Panc1 (cell line): ENCODE results near the gene YPEL3. TPM values are rescaled to one million over a fixed set of nuclear protein-coding genes. Genes with fewer than 3 reads are reported as not detected.

Experiments
- ATAC-seq: fragments of 200-7000 bp; cut with Tn5 transposase; 2 replicates; pipeline ENCODE4 v1.9.1; 2020; ENCODE audit warnings: mild to moderate bottlenecking, moderate library complexity
- BruUV-seq: library from RNA; stranded (reverse); fragments of 400-500 nt; replicated peaks from 2 replicates; lab custom pipeline; 2021; lab: Mats Ljungman, UMichigan
- CTCF ChIA-PET: fragments of 300-600 bp; sonication (Branson Sonifier 250); formaldehyde crosslinking; loops from one replicate; lab custom pipeline; 2022; ENCODE audit warnings: antibody characterized with exemption; lab: Charles Lee
- POLR2A ChIA-PET: fragments of 300-600 bp; sonication (Branson Sonifier 250); formaldehyde crosslinking; loops from one replicate; lab custom pipeline; 2022; ENCODE audit warnings: antibody characterized with exemption; lab: Charles Lee
- DNase-seq: peaks from one replicate; pipeline ENCODE4 v3.0.0-alpha.2; 2010; ENCODE audit warnings: low read depth, low spot score
- H3K27ac ChIP-seq: 2 replicates; pipeline ENCODE4 v1.5.1; 2011; ENCODE audit warnings: mild to moderate bottlenecking, low read length, inconsistent platforms
- H3K27me3 ChIP-seq: fragments of 200-500 bp; sonication (Bioruptor generic); 2 replicates; pipeline ENCODE4 v1.6.0; 2014; ENCODE audit warnings: low read length, inconsistent platforms; ENCODE audit not compliant: control insufficient read depth, insufficient read depth
- H3K36me3 ChIP-seq: fragments of 200-500 bp; sonication (Bioruptor generic); 2 replicates; pipeline ENCODE4 v1.5.1; 2014; ENCODE audit warnings: inconsistent platforms, mild to moderate bottlenecking, low read length, moderate library complexity; ENCODE audit not compliant: control insufficient read depth, insufficient read depth
- H3K4me1 ChIP-seq: 2 replicates; pipeline ENCODE4 v1.5.1; 2011; ENCODE audit warnings: inconsistent platforms, mild to moderate bottlenecking, low read length, moderate library complexity; ENCODE audit not compliant: control insufficient read depth, insufficient read depth
- H3K4me3 ChIP-seq, 2 experiments: 2 replicates each; pipeline ENCODE4 v1.5.1; 2011 to 2012; ENCODE audit warnings: low read depth in 2 of 2, low read length in 2 of 2, mild to moderate bottlenecking in 2 of 2, inconsistent platforms in 1 of 2, moderate library complexity in 1 of 2
- H3K9me3 ChIP-seq: fragments of 200-500 bp; sonication (Bioruptor generic); 2 replicates; pipeline ENCODE4 v1.5.1; 2014; ENCODE audit warnings: low read depth, mild to moderate bottlenecking, inconsistent platforms, low read length, moderate library complexity; ENCODE audit not compliant: control insufficient read depth, insufficient read depth
- POLR2AphosphoS5 ChIP-seq: IDR thresholded peaks from 2 replicates; pipeline ENCODE4 v1.6.1; 2012; ENCODE audit warnings: mild to moderate bottlenecking, low read depth, low read length, moderate library complexity
- SIN3A ChIP-seq: IDR thresholded peaks from 2 replicates; pipeline ENCODE4 v1.6.1; 2012; ENCODE audit warnings: low read depth, mild to moderate bottlenecking, low read length, moderate library complexity, borderline replicate concordance; ENCODE audit not compliant: insufficient read depth
- TCF7L2 ChIP-seq: IDR thresholded peaks from 2 replicates; pipeline ENCODE4 v1.6.1; 2011; ENCODE audit warnings: mild to moderate bottlenecking, low read depth, low read length, inconsistent platforms
- in situ Hi-C: cut with HindIII; loops from 2 replicates; pipeline ENCODE4 v1.10.0; 2016; ENCODE audit warnings: low sequenced_read_pairs, low pct_unique_long_range_greater_than_20kb
- intact Hi-C: fragments of 100-400 bp; cut with micrococcal nuclease; formaldehyde crosslinking; loops from one replicate; pipeline ENCODE4 v1.10.0; 2022; ENCODE audit not compliant: unreplicated experiment
- total RNA-seq: library from RNA; stranded (reverse); gene quantifications from one replicate; pipeline ENCODE4 v1.2.1, GENCODE V29; 2021; ENCODE audit not compliant: unreplicated experiment
- TF ChIP-seq, protein P1 (sequence below), 2 experiments: IDR thresholded peaks; 2 replicates each; pipeline ENCODE4 v1.6.1; 2011 to 2012; ENCODE audit warnings: low read depth in 2 of 2, control low read depth in 1 of 2, low read length in 1 of 2, mild to moderate bottlenecking in 1 of 2, moderate library complexity in 1 of 2; ENCODE audit not compliant: insufficient read depth in 1 of 2
- TF ChIP-seq, protein P2 (sequence below): fragments of 450-650 bp; IDR thresholded peaks from 2 replicates; pipeline ENCODE4 v1.5.1; 2017; ENCODE audit warnings: mild to moderate bottlenecking

Gene YPEL3
- total RNA-seq, 1 experiment from 2014 or later: 0.69 TPM

DNA sequence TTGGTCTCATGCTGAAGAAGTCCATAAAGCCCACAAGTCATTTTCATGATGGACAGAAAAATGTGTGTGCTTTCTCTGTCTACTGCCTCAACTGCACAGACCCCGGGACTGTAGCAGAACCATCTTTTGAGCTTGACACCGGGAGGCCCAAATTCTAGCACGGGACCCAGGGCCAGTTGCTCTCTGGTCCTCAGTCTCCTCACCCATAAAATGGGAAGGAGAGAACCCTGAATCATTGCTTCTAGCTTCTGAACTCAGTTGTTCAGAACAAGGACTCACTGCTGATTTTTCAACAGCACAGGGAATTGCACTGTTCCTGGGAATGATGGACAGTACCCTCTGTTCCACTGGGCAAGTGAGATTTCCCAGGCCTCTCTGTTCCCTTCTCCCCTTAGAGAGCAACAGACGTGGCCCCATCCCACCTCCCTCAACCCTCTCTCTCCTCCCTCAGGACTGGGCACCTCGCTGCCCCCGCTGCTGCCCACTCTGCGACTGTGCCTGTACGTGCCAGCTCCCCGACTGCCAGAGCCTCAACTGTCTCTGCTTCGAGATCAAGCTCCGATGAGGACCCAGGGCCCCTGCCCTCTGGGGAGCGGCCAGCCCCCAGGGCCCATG is 32.6 kb downstream of the YPEL3 start:
- BruUV-seq: no TSS peak

DNA sequence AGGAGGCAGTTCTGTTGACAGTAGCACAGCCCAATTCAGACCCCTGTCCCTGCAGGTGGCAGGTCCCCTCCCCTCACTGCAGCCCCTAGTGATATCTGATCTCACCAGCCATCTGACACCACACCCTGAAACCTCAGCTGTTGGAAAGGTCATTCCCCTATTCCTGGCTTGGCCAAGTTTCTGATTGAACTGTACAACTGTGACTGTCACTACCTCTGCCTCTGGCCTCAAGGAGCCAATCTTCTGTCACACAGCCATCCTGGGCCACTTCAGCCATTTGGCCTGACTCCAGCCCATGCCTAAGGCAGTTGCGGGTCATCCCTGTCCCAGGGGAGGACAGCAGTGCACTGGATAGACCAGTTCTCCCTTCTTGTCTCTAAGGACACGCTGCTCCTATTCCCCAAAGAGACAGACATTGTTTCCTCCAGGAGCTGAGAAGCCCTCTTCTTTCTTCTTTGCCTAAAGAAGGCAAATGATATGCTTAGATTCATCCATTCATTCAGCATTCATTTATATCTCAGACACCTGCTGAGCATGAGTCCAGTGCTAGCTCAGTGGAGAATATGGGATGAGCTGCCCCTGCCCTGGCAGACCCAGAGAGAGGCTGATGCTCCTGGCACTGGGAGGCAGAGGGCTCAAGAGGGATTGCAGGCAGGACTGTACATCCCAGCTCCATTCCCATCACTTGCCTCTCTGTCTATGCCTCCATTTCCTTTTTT is 35.0 kb downstream of the YPEL3 start:
- BruUV-seq: no TSS peak

More for the DNA sequence above, 32.6 kb downstream of the YPEL3 start:
- H3K27ac ChIP-seq: peak overlapping the region; percentile 91
- TF ChIP-seq, protein P1, sequence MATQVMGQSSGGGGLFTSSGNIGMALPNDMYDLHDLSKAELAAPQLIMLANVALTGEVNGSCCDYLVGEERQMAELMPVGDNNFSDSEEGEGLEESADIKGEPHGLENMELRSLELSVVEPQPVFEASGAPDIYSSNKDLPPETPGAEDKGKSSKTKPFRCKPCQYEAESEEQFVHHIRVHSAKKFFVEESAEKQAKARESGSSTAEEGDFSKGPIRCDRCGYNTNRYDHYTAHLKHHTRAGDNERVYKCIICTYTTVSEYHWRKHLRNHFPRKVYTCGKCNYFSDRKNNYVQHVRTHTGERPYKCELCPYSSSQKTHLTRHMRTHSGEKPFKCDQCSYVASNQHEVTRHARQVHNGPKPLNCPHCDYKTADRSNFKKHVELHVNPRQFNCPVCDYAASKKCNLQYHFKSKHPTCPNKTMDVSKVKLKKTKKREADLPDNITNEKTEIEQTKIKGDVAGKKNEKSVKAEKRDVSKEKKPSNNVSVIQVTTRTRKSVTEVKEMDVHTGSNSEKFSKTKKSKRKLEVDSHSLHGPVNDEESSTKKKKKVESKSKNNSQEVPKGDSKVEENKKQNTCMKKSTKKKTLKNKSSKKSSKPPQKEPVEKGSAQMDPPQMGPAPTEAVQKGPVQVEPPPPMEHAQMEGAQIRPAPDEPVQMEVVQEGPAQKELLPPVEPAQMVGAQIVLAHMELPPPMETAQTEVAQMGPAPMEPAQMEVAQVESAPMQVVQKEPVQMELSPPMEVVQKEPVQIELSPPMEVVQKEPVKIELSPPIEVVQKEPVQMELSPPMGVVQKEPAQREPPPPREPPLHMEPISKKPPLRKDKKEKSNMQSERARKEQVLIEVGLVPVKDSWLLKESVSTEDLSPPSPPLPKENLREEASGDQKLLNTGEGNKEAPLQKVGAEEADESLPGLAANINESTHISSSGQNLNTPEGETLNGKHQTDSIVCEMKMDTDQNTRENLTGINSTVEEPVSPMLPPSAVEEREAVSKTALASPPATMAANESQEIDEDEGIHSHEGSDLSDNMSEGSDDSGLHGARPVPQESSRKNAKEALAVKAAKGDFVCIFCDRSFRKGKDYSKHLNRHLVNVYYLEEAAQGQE (IDR thresholded peaks at IDR 0.05; ENCODE audit: insufficient read depth in 1 of 2, low read depth in 2 of 2, low read length in 1 of 2): no peak
- TF ChIP-seq TCF7L2 (no peak), SIN3A (no peak), POLR2AphosphoS5 (no peak)
- TF ChIP-seq, protein P2, sequence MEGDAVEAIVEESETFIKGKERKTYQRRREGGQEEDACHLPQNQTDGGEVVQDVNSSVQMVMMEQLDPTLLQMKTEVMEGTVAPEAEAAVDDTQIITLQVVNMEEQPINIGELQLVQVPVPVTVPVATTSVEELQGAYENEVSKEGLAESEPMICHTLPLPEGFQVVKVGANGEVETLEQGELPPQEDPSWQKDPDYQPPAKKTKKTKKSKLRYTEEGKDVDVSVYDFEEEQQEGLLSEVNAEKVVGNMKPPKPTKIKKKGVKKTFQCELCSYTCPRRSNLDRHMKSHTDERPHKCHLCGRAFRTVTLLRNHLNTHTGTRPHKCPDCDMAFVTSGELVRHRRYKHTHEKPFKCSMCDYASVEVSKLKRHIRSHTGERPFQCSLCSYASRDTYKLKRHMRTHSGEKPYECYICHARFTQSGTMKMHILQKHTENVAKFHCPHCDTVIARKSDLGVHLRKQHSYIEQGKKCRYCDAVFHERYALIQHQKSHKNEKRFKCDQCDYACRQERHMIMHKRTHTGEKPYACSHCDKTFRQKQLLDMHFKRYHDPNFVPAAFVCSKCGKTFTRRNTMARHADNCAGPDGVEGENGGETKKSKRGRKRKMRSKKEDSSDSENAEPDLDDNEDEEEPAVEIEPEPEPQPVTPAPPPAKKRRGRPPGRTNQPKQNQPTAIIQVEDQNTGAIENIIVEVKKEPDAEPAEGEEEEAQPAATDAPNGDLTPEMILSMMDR: no peak
- in situ Hi-C loops (no loop called here), intact Hi-C loops (no loop called here)
- DNase-seq: no peak
- H3K9me3 ChIP-seq: no peaks in the 10 kb centered on the region
- CTCF ChIA-PET: interaction anchor here (1.1 kb wide), 1 partner anchor 8 kb away, joined by 4 read pairs; no protein-coding TSS in a partner anchor
- no peak for ATAC-seq
- peaks cover 16% of the 10 kb centered on the region for H3K36me3 ChIP-seq
- H3K4me1 ChIP-seq: peaks cover 23% of the 10 kb centered on the region
- peak overlapping the region; percentile 67 to 90; a peak in 2 of 4 replicates for H3K4me3 ChIP-seq
- no peaks in the 10 kb centered on the region for H3K27me3 ChIP-seq
- POLR2A ChIA-PET: interaction anchor here (0.6 kb wide), 1 partner anchor 244 kb away, joined by 3 read pairs; no protein-coding TSS in a partner anchor

More for the DNA sequence above, 35.0 kb downstream of the YPEL3 start:
- intact Hi-C loops (no loop called here), in situ Hi-C loops (no loop called here)
- Histone ChIP-seq H3K4me1 (peaks cover 13% of the 10 kb centered on the region), H3K36me3 (no peaks in the 10 kb centered on the region; the same call in 1 of the 2 replicates), H3K27me3 (no peaks in the 10 kb centered on the region), H3K27ac (no peak overlapping the region), H3K4me3 (no peak overlapping the region), H3K9me3 (no peaks in the 10 kb centered on the region)
- DNase-seq (no peak), ATAC-seq (no peak)
- ChIA-PET CTCF (interaction anchor here (0.7 kb wide), 1 partner anchor 244 kb away, joined by 5 read pairs; no protein-coding TSS in a partner anchor), POLR2A (interaction anchor here (0.6 kb wide), 1 partner anchor 8 kb away, joined by 4 read pairs; no protein-coding TSS in a partner anchor)
- TF ChIP-seq, protein P1 (IDR thresholded peaks at IDR 0.05; ENCODE audit: insufficient read depth in 1 of 2, low read depth in 2 of 2, low read length in 1 of 2): no peak
- no peak for TF ChIP-seq SIN3A
- no peak for TF ChIP-seq POLR2AphosphoS5
- TF ChIP-seq, protein P2: no peak
- no peak for TF ChIP-seq TCF7L2
